ENCODE results near the gene PACRG.

DNA sequence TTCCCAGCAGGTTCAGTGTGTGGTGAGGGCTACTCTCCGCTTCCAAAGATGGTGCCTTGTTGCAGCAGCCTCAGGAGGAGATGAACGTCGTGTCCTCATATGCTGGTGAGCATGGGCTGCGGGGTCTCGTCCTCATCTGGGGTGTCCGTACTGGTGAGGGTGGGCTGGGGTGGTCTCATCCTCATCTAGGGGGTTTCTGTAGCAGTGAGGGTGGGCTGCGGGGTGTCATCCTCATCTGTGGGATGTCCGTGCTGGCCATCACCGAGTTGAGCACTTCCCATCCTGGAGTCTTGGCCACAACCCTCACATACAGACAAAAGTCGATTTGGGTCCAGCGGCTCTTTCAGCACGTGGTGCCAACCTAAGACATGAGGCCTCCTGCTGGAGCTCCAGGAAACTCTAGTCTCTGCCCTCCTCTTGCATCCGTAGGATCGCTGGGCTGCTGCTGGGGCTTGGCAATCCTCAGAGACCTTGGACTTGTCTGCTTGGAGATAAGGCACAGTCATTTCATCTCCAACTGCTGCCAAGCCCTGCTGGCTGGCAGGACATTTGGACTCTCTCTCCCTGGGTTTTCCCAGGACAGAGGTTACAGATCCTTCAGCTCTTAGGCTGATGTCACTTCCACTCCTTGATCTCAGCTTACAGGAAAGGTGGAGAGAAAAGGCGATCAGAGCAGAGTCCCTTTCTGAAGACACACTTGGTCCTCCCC is 160.4 kb downstream of the PACRG start:
- TF ChIP-seq EZH2phosphoT487 (conservative IDR thresholded peaks at IDR 0.05; ENCODE audit: low read length) = no peak
- TF ChIP-seq, protein P1, sequence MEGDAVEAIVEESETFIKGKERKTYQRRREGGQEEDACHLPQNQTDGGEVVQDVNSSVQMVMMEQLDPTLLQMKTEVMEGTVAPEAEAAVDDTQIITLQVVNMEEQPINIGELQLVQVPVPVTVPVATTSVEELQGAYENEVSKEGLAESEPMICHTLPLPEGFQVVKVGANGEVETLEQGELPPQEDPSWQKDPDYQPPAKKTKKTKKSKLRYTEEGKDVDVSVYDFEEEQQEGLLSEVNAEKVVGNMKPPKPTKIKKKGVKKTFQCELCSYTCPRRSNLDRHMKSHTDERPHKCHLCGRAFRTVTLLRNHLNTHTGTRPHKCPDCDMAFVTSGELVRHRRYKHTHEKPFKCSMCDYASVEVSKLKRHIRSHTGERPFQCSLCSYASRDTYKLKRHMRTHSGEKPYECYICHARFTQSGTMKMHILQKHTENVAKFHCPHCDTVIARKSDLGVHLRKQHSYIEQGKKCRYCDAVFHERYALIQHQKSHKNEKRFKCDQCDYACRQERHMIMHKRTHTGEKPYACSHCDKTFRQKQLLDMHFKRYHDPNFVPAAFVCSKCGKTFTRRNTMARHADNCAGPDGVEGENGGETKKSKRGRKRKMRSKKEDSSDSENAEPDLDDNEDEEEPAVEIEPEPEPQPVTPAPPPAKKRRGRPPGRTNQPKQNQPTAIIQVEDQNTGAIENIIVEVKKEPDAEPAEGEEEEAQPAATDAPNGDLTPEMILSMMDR (IDR thresholded peaks at IDR 0.05; ENCODE audit: insufficient read depth, low read length, poor library complexity, severe bottlenecking) = no peak
